Effector CD4-positive, alpha-beta T cell (primary cell): Measurements from ENCODE around the gene GJC2.
"Not testable (repeated sequence)": the region's sequence is repeated elsewhere in the genome, so short reads cannot be mapped to it uniquely, and the experiment has no call there.

ENCODE experiments used
- DNase-seq: peaks from one replicate; pipeline ENCODE4 v3.0.0-alpha.2; 2020
- total RNA-seq: gene quantifications from one replicate; lab custom pipeline; 2026; lab: John Stamatoyannopoulos, UW

Gene GJC2
- 4.5 reads per million, percentile 18 among the genes with 10 or more reads in this experiment for total RNA-seq

GRCh38 chr1:228149406-228150119, at the start of gene GJC2:
Gene GJC2, plus strand, starts transcription at chr1:228149930. Its CDS starts 7,829 bp downstream, at chr1:228157759.
- no peak for DNase-seq

GRCh38 chr1:228100822-228101613, 48.7 kb upstream of the GJC2 start:
- no peak for DNase-seq

- no peak for DNase-seq
These were observed 48.1 kb upstream of the GJC2 start for GRCh38 chr1:228101614-228101993.

- peak; percentile 56 for DNase-seq
These were observed 47.5 kb upstream of the GJC2 start for GRCh38 chr1:228101994-228102790.

GRCh38 chr1:228102791-228103620, 46.7 kb upstream of the GJC2 start, which contains the start of gene C1orf35:
Gene C1orf35, minus strand, starts transcription at chr1:228103325. Its CDS starts 98 bp downstream, at chr1:228103227.
- peak; percentile 93 for DNase-seq

- DNase-seq = no peak
These were observed 45.0 kb upstream of the GJC2 start for GRCh38 chr1:228104526-228105269.

GRCh38 chr1:228105270-228105995, 44.3 kb upstream of the GJC2 start:
- DNase-seq = no peak

- no peak for DNase-seq
These were observed 43.5 kb upstream of the GJC2 start for GRCh38 chr1:228105996-228106799.

- DNase-seq = no peak
These were observed 43.0 kb upstream of the GJC2 start for GRCh38 chr1:228106800-228107054.

- DNase-seq = no peak
These were observed 42.1 kb upstream of the GJC2 start for GRCh38 chr1:228107636-228108035.

- no peak for DNase-seq
These were observed 41.6 kb upstream of the GJC2 start for GRCh38 chr1:228108055-228108690.

GRCh38 chr1:228108742-228109072, 41.0 kb upstream of the GJC2 start:
- no peak for DNase-seq

GRCh38 chr1:228109073-228109961, 40.4 kb upstream of the GJC2 start, which contains the start of gene MRPL55:
Gene MRPL55, minus strand, starts transcription at chr1:228109299. Its CDS starts 1,039 bp downstream, at chr1:228108260.
- peak; percentile 98 for DNase-seq

- no peak for DNase-seq
These were observed 39.7 kb upstream of the GJC2 start for GRCh38 chr1:228109962-228110488.

- no peak for DNase-seq
These were observed 39.2 kb upstream of the GJC2 start for GRCh38 chr1:228110556-228110955.

GRCh38 chr1:228111315-228111714, 38.4 kb upstream of the GJC2 start:
- DNase-seq = not testable (repeated sequence)

- no peak for DNase-seq
These were observed 37.6 kb upstream of the GJC2 start for GRCh38 chr1:228112167-228112566.

GRCh38 chr1:228112617-228113016, 37.1 kb upstream of the GJC2 start:
- DNase-seq = no peak
